GM12892 (cell line): ENCODE results near the gene DPYD.

Source experiments
- POLR2A ChIP-seq: IDR thresholded peaks from 2 replicates; pipeline ENCODE4 v1.6.1; 2011; ENCODE audit warnings: low read depth, low read length, control low read depth
- POLR2AphosphoS5 ChIP-seq: IDR thresholded peaks from 2 replicates; pipeline ENCODE4 v1.6.1; 2011; ENCODE audit warnings: low read depth, low read length, control low read depth
- TAF1 ChIP-seq: IDR thresholded peaks from 2 replicates; pipeline ENCODE4 v1.6.1; 2011; ENCODE audit warnings: low read depth, mild to moderate bottlenecking, control low read depth, low read length, borderline replicate concordance

DNA sequence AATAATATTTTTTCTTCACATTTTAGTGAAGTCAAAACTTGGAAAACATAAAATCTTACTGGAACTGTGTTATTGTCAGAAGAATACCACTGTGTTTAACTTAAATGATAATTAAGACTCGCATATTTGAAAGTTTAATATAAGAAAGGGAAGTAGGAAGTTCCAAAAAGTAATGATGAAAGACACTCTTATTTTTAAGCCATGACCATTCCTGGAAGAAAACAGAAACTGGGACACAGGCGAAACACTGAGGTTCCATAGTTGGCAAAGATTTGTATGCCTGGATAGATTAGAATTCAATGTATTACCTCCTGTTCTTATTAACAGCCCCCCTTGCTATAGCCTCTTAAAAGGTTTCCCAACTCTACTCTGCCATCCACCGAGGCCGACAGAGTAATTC, 271.2 kb downstream of the DPYD start:
- TF ChIP-seq POLR2AphosphoS5, result no peak
- TF ChIP-seq TAF1, result no peak
- TF ChIP-seq POLR2A, result no peak
